Stimulated activated CD4-positive, alpha-beta T cell treated with anti-CD3 and anti-CD28 coated beads, Interleukin-4, amount 100 ng/mL, for 24 hours (primary cell): ENCODE data around the gene ITGA7.

Experiments used
- DNase-seq: peaks from one replicate; pipeline ENCODE4 v3.0.0-alpha.2; 2020

Gene ITGA7

GRCh38 chr12:55707841-55708694, at the start of gene ITGA7:
TSS of gene ITGA7 (minus strand) at chr12:55707904. CDS start at chr12:55707682, 222 bp downstream.
- peak; percentile 66 for DNase-seq

- DNase-seq: no peak
These were observed 47.5 kb upstream of the ITGA7 start for GRCh38 chr12:55755246-55755645.

- DNase-seq: no peak
These were observed 40.7 kb upstream of the ITGA7 start for GRCh38 chr12:55748230-55748993.

GRCh38 chr12:55746913-55747231, 39.2 kb upstream of the ITGA7 start:
- DNase-seq: no peak

- DNase-seq: no peak
These were observed 38.6 kb upstream of the ITGA7 start for GRCh38 chr12:55746174-55746912.

GRCh38 chr12:55745361-55746173, 37.9 kb upstream of the ITGA7 start:
- no peak for DNase-seq

GRCh38 chr12:55744340-55745030, 36.8 kb upstream of the ITGA7 start:
- DNase-seq: no peak

- peak; percentile 46 for DNase-seq
These were observed 36.0 kb upstream of the ITGA7 start for GRCh38 chr12:55743406-55744339.

- DNase-seq: peak; percentile 75
These were observed 35.2 kb upstream of the ITGA7 start, which contains the start of gene GDF11 for GRCh38 chr12:55742719-55743405. TSS of gene GDF11 (plus strand) at chr12:55743122. CDS start at chr12:55743317, 195 bp downstream.

GRCh38 chr12:55741931-55742680, 34.4 kb upstream of the ITGA7 start:
- no peak for DNase-seq

GRCh38 chr12:55739025-55739378, 31.3 kb upstream of the ITGA7 start:
- no peak for DNase-seq

- DNase-seq: peak; percentile 86
These were observed 30.7 kb upstream of the ITGA7 start for GRCh38 chr12:55738123-55739024.

GRCh38 chr12:55737581-55738122, 29.9 kb upstream of the ITGA7 start:
- no peak for DNase-seq

- DNase-seq: peak; percentile 61
These were observed 29.3 kb upstream of the ITGA7 start for GRCh38 chr12:55736780-55737580.

- DNase-seq: no peak
These were observed 28.4 kb upstream of the ITGA7 start for GRCh38 chr12:55736076-55736475.

- DNase-seq: no peak
These were observed 26.9 kb upstream of the ITGA7 start for GRCh38 chr12:55734595-55734994.

- no peak for DNase-seq
These were observed 26.2 kb upstream of the ITGA7 start for GRCh38 chr12:55733858-55734257.
